T47D (cell line): ENCODE data around the gene BICD1.
"Not testable (repeated sequence)": the region's sequence is repeated elsewhere in the genome, so short reads cannot be mapped to it uniquely, and the experiment has no call there.

ENCODE experiments used
- DNase-seq, 2 experiments: peaks; one replicate each; pipeline versions ENCODE4 v3.0.0 to v3.0.0-alpha.2; 2011 to 2012; ENCODE audit warnings: low read depth in 1 of 2, low spot score in 1 of 2
- JUND ChIP-seq: IDR thresholded peaks from 2 replicates; pipeline ENCODE4 v1.6.1; 2012; ENCODE audit warnings: low read depth
- in situ Hi-C: cut with HindIII; loops from 2 replicates; pipeline ENCODE4 v1.10.0; 2016; ENCODE audit warnings: low sequenced_read_pairs, low pct_unique_long_range_greater_than_20kb

Gene BICD1

DNA sequence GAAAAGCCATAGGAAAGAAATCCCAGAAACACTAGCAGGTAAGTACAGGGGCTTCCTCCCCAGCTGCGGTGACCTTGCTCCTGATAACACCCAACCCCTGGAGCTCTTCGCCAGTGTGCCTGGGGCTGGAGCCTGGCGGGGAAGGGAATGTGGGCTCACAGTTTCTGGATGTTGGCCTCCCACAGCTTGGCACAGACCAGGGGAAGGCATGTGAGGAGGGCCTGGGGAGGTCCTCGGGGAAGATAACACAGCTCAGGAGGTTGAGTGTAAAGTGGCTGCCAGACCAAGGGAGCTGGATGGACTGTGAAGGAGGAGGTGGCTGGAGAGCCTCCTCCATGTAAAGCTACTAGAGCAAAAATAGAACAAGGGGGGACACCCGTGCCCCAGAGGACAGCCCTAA lies 120.1 kb downstream of the BICD1 start:
- TF ChIP-seq JUND, result no peak
- in situ Hi-C loops, result no loop called here
- DNase-seq, result no peak

GRCh38 chr12:32229971-32230612 lies 123.4 kb downstream of the BICD1 start:
- no peak for TF ChIP-seq JUND
- no peak for DNase-seq

GRCh38 chr12:32230613-32230993 lies 124.0 kb downstream of the BICD1 start:
- DNase-seq, result no peak
- no peak for TF ChIP-seq JUND
- in situ Hi-C loops, result no loop called here

More at GRCh38 chr12:32229971-32230612, 123.4 kb downstream of the BICD1 start:
- in situ Hi-C loops, result no loop called here

- in situ Hi-C loops, DNase-seq: not testable (repeated sequence)
Measured at GRCh38 chr12:32231361-32231760, 124.7 kb downstream of the BICD1 start.

GRCh38 chr12:32233568-32233967 lies 126.9 kb downstream of the BICD1 start:
- in situ Hi-C loops, result no loop called here
- no peak for TF ChIP-seq JUND
- DNase-seq, result no peak

- DNase-seq, result no peak
- in situ Hi-C loops, result no loop called here
Measured at GRCh38 chr12:32235251-32235650, 128.6 kb downstream of the BICD1 start.

DNA sequence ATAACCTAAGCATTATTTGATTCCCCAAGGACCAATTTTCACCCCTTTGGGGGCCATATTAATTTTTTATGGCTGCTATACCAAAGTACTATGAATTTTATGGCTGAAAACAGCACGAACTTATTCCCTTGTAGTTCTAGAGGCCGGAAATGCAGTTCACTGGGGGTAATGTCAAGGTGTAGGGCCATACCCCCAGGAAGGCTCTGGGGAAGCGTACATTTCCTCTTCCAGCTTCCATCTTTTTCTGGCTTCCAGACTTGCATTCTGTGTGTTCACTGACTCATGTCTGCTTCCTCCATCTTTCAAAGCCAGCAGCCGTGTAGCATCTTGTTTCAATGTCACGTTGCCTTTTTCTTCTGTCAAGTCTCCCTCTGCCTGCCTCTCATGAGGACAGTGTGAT lies 133.5 kb downstream of the BICD1 start:
- TF ChIP-seq JUND, result no peak
- DNase-seq, result no peak
- in situ Hi-C loops, result no loop called here

More at GRCh38 chr12:32235251-32235650, 128.6 kb downstream of the BICD1 start:
- no peak for TF ChIP-seq JUND

GRCh38 chr12:32240831-32241230 lies 134.2 kb downstream of the BICD1 start:
- no peak for DNase-seq
- TF ChIP-seq JUND, result no peak

GRCh38 chr12:32242641-32243040 lies 136.0 kb downstream of the BICD1 start:
- TF ChIP-seq JUND, result no peak
- DNase-seq, result no peak
- in situ Hi-C loops, result no loop called here

More at GRCh38 chr12:32240831-32241230, 134.2 kb downstream of the BICD1 start:
- in situ Hi-C loops, result no loop called here

DNA sequence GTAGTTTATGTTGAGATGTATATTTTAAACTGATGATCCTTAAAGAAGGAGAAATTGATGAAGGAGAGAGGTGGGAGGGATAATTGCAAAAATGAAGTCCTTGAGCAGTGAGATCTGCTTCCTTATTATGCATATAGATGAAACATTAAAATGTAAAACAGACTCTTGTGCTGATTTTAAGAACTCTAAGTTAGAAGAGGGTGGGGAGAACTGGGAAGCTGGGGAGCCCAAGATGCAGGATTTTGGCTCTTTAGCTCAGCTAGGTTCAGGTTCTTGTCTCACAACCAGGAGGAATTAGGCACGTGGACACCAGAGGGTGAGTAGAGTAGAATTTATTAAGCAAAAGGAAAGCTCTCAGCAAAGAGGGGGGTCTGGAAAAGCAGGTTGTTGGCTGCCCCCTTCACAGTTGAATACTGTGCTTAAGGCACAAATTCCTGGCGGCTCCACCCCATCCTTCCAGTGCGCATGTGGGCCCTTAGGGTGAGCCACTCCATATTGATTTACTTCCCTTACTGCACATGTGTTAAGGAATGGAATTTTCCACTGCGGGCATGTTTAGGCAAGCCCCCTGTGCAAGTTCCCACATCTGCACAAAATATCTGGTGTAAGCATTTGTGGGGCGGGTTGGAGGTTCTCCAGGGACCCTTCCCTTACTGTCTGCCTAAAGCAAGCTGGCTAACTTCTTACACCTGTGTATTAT lies 141.9 kb downstream of the BICD1 start:
- DNase-seq, result no peak
- no peak for TF ChIP-seq JUND
- in situ Hi-C loops, result no loop called here

DNA sequence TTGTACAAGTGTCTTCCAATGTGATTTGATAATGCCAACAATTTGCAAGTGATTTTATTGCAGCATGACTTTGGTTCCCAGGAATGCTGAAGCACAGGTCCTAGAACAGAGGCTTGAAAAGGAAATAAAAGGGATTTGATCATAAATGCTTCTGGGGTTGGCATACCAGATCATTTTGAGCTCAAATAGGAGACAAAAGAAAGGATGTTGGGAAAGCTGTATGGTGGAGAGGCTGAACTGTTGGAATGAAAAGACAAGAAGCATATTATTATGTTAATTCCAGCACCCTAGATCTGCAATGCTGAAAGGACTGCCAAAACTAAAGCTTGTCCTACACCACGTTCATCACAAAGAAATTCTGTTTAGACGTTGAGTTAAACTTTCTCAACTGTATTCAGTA lies 143.1 kb downstream of the BICD1 start:
- in situ Hi-C loops, result no loop called here
- DNase-seq, result peak in 1 of 2 experiments; percentile 46
- TF ChIP-seq JUND, result peak; percentile 39; the same call in 1 of the 2 replicates

- in situ Hi-C loops, result no loop called here
- DNase-seq, result no peak
- no peak for TF ChIP-seq JUND
Measured at GRCh38 chr12:32252199-32253073, 145.8 kb downstream of the BICD1 start.

GRCh38 chr12:32253154-32253790 lies 146.6 kb downstream of the BICD1 start:
- no peak for DNase-seq
- in situ Hi-C loops, result no loop called here
- TF ChIP-seq JUND, result no peak
